NCI-H526 (cell line): ENCODE measurements around the gene TADA2A.
A peak's percentile ranks its signal among the peaks of the same experiment; 100 is the strongest.
"Not testable (repeated sequence)": the region's sequence is repeated elsewhere in the genome, so short reads cannot be mapped to it uniquely, and the experiment has no call there.

Experiments used
- DNase-seq, 2 experiments: peaks; one replicate each; lab custom pipeline; 2025; lab: John Stamatoyannopoulos, UW

TADA2A gene

DNA sequence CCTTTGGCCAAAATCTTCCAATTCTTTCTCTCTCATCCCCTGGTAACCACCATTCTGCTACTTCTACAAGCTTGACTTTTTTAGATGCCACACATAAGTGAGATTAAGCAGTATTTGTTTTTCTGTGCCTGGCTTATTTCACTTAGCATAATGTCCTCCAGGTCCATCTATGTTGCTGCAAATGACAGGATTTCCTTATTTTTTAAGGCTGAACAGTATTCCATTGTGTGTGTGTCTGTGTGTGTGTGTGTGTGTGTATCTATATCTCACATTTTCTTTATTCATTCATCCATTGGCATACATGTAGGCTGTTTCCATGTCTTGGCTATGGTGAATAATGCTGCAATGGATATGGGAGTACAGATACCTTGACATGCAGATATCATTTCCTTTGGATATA, 6.2 kb upstream of the TADA2A start:
- peak; percentile 3 to 26 for DNase-seq

DNA sequence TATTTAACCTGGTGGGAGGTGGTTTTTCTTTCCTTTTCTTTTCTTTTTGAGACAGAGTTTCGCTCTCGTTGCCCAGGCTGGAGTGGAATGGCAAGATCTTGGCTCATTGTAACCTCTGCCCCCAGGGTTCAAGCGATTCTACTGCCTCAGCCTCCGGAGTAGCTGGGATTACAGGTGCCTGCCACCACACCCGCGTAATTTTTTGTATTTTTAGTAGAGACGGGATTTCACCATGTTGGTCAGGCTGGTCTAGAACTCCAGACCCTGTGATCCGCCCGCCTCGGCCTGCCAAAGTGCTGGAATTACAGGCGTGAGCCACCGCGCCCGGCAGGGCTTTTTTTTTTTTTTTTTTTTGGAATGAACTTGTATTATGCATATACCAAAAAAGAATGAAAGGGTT, 1.2 kb upstream of the TADA2A start:
- not testable (repeated sequence) for DNase-seq

DNA sequence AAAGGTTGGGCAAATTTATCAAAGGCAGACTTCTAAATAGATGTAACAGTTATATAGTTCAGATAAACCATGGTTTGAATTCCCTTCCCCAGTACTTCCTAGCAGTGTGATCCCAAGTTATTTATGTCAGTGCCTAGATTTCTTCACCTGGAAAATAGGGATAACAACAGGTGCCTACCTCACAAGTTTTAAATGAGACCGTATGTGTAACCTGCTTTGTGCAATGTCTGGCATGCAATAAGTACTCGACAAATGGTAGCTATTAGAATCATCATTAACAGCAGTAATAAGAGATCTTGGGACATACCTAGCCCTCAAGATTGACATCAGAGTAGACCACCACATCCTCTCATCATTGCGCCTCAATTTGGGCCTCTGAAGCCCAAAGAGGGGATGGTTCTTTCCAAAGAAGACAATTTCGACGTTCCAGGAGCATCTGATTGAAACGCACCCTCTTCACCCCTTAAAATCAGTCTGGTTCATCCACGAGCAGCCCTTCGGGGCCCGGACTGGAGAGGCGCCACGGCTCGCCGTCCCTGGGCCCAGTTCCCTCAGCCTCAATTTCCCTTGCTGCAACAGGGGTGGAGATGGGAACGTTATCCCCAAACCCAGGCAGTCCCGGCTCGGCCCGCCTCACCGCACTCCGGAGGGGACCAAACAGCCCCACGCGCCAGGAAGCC, 591 bp upstream of the TADA2A start:
- peak in 1 of 2 experiments; percentile 22 for DNase-seq

DNA sequence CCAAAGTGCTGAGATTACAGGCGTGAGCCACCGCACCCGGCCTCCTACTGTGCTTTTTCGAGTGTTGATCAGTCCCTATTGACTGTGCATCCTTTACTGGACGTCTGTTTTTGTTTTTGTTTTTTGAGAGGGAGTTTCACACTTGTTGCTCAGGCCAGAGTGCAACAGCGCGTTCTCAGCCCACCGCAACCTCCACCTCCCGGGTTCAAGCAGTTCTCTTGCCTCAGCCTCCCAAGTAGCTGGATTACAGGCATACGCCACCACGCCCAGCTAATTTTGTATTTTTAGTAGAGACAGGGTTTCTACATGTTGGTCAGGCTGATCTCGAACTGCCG, 1.4 kb downstream of the TADA2A start:
- not testable (repeated sequence) for DNase-seq

DNA sequence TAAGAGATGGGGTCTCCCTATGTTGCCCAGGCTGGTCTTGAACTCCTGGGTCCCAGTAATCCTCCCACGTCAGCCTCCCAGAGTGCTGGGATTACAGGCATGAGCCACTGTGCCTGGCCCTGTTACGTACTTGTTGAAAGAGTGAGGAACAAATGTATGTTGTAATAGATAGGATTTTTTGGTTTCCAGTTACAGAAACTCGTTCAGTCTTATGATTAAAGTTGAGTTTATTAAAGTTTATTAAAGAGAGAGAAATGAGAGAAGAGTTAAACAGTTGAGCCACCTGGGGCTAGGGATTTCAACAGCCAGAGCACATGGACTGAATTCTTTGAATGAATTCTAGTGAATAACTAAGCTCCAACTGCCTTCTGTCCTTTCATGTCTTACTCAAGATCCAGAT, 3.7 kb downstream of the TADA2A start:
- DNase-seq, result no peak

DNA sequence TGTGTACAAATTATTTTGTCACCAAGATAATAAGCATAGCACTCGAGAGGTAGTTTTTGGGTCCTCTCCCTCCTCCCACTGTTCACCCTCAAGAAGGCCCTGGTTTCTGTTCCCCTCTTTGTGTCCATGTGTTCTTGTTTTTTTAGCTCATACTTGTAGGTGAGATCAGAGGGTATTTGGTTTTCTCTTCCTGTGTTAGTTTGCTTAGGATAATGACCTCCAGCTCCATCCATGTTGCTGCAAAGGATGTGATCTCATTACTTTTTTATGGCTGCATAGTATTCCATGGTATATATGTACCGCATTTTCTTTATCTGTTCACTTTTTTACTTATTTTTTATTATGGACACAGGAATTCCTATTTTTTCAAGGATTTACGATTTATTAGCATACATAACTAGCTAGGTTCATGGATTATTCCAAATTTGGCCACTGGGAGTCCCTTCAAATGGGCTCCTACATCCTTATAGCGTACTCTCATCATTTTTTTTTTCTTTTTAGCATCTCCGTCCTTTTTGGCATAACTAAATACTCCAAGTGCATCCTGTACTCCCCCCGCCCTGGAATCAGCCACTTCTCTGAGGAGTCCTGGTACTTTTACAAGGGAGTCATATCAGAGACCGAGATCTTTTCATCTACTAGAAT, 7.3 kb downstream of the TADA2A start:
- no peak for DNase-seq

DNA sequence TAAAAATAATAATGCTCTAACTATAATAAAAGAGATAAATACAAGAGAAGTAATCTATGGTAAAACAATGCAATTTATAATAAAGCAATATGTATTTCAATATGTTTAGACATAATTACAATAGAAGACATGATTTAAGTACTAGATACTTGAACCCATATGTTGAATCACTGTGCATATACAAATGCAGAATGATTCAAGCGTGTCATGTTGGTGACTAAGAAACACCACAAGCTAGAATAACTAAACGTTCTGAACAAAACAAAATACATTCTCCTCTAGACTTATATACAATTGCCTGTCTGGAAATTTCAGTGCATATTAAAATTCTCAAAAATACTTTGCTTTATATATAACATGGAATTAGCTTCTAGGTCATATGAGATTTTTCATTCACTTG, 11.2 kb downstream of the TADA2A start:
- no peak for DNase-seq

DNA sequence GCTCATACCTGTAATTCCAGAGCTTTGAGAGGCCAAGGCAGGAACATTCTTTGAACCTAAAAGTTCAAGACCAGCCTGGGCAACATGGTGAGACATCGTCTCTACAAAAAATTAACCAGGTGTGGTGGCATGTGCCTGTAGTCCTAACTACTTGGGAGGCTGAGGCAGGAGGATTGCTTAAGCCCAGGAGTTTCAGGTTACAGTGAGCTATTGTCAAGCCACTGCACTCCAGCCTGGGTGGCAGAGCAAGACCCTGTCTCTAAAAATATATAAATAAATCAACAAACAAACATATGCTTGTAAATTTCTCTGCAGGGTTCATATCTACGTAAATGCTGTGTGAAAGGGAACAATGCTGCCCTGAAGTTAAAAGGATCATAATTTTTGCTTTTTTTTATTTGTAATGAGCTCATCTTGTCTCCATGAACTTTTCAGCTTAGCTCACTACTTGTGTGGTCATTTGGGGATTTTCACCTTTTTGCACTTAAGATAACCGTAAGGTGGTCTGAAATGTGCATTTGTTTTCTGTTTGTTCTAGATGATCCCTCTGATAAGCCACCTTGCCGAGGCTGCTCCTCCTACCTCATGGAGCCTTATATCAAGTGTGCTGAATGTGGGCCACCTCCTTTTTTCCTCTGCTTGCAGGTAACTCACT, 16.4 kb downstream of the TADA2A start:
- DNase-seq, result no peak

DNA sequence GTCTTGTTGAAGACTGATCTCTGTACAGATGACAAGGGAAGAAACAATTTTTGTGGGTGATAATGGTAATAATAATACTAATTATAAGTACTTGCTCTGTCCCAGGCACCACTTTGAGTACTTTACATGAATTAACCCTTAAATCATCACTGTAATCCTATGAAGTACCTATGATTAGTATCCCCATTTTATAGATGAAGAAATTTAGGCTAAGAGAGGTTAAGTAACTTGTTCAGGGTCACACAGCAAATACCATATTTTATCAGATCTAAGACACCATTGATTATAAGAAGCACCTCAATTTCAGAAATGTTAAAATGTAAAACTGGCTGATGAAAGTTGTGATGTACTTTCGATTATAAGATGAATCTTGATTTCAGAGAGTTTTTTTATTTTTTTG, 18.6 kb downstream of the TADA2A start:
- no peak for DNase-seq

DNA sequence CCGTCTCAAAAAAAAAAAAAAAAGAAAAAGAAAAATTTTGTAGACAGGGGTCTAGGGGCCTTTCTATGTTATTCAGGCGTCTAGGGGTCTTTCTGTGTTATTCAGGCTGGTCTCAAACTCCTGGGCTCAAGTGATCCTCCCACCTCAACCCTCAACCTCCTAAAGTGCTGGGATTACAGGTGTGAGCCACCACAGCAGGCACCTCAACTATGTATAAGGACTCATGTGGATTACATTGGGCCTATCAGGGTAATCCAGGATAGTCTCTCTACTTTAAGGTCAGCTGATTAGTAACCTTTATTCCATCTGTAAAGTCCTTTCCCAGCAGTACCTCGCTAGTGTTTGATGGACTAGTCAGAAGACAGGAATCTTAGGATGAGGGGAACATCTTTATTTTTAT, 22.4 kb downstream of the TADA2A start:
- DNase-seq, result no peak

DNA sequence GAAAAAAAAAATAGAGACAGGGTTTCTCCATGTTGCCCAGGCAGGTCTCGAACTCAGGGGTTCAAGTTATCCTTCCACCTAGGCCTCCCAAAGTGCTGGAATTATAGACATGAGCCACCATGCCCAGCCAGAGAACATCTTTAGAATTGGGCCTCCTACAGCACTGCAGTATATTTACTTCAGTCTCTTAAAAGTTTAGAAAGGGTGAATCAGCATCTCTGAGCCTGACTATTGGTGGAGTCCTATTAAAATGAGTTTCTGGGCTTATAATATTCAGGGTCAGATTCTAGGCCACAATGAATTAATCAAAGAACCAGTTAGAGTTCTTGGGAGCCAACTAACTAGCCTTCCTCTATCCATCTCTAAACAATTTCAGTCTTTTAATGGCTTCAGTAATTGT, 22.8 kb downstream of the TADA2A start:
- DNase-seq, result no peak

DNA sequence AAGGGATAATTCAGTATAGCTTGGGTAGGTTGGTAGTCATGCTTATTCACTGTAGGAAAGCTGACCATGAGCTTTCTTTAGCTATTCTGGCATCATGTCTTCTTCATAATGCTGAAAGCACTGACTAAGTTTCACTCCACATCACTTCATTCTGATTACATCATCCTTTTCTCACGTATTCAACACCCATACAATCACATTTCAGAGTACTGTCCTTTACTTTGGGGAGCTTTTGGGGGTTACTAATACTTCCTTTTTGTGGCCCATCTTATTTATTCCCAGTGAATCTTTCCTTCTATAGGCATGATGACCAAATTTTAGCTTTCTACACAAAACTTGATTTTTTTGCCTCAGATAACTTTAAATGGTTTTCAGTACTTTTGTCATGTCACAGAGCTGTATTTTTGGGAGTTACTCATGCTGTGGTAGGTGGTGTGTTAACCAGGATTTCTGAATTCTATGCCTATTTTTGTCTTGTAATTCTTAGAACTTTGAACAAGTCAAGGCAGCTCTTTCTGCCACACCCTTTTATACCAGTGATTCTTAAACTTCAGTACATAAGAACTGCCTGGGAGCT, 23.5 kb downstream of the TADA2A start:
- no peak for DNase-seq

DNA sequence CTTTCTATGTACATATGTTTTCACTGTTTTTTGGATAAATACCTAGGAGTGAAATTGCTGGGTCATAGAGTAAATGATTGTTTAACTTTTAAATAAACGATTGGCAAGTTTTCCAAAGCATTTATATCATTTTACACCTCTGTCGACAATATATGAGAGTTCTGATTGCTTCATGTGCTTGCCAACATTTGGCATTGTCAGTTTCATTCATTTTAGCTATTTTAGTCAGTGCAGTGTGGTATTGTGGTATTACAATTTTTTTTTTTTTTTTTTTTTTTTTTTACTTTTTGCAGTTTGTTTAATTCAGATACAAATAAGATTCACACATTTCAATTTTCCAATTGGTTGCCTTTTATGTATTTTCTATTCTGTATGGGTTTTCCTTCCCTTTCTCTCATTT, 26.0 kb downstream of the TADA2A start:
- no peak for DNase-seq

DNA sequence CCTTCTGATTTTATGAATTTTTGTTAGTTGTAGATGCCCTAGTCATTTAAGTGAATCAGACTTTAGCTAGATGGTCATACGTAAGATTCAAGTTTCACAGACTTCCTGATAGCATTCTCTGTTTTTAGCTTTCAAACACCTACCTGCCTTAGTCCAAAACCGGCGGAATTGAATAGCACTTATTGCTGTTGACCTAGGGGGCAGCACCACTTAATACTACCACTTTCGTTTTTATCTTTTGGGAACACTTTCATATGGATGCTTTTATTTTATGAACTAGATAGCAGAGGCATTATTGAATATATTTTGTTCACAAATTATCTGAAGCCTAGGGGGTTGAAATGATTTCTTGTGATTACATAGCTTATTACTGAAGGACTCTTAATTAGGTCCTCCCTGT, 31.5 kb downstream of the TADA2A start:
- DNase-seq, result no peak

DNA sequence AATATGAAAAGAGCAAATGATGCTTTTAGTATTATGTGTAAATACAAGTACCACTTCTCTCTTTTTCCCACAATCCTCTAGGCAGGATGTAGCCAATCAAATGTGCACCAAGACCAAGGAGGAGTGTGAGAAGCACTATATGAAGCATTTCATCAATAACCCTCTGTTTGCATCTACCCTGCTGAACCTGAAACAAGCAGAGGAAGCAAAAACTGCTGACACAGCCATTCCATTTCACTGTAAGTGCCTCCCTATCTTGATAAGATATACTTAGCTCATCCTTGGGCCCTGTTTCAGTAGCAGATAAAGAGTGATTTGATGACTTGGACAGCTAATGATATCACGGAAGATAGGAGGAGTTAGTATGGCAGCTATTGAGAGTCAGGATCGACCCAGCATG, 33.7 kb downstream of the TADA2A start:
- no peak for DNase-seq

DNA sequence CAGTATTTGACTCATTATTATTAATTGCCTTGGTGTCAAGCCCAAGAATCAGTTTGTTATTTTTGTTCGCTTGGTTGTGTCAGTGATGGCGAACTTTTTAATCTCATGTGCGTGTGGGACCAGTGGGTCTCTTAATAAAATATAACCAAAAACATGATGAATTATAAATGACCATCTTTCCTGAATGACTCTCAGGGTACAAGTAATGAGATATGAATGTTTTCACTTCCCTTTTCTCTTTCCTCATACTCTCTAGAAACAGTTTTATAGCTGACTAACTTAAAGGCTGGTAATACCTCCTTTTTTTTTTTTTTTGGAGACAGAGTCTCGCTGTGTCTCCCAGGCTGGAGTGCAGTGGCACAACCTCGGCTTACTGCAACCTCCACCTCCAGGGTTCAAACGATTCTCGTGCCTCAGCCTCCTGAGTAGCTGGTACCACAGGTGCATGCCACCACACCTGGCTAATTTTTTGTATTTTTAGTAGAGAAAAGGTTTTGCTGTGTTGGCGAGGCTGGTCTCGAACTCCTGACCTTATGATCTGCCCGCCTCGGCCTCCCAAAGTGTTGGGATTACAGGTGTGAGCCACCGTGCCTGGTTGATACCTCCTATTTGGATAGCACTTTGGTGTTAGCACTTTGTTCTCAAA, 34.8 kb downstream of the TADA2A start:
- DNase-seq, result not testable (repeated sequence)

DNA sequence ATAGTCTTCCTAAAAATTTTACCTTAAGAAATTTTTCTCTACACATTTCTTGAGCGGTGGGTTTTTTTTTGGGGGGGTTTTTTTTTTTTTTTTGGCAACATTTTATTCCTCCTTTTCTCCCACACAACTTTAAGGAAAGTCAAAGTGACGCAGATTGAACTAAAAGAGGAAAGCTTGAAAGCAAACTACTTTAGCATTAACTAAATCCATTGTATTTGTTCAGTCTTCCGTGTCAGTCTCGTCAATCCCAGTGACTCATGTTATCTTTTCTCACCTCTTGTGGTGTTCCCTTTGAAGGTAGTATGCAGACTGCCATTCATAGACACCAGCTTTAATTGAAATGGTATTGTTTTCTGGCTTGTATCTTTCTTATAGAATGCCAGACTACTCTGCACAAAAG, 39.3 kb downstream of the TADA2A start:
- DNase-seq, result peak; percentile 8 to 27

DNA sequence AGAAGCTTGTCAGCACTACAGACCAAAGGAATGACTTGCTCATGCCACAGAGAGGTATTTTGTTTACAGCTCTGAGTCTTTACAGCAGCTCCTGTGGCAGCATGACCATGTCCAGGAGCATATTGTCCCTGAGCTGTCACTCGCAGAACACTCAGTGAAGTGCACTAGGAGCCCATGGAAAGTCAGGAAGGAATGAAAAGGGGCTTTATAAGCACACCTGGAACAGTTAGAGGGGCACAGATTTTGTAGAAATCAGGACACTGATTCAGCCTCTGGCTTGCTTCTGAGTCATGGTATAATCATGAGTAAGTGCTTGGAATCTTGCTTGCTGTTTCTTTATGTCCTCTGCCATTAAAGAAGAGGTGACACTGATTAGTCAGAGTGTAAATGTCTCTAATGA, 41.0 kb downstream of the TADA2A start:
- no peak for DNase-seq

DNA sequence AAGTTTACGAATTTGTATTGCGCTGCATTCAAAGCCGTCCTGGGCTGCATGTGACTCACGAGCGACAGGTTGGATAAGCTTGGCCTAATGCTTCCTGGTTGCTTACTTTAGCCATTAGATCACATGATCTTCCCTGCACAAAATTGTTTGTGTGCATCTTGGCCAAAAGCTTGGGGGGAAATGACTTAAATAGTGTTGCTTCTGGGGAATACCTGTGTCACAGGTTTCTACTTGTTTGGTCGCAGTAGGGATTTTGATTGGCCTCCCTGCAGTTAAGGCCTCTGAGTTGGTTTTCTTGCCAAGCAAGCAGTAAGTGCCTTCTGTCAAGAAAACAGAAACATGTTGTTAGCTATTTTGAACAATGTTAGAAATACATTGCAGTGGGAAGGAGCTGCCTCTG, 43.4 kb downstream of the TADA2A start:
- DNase-seq, result no peak

DNA sequence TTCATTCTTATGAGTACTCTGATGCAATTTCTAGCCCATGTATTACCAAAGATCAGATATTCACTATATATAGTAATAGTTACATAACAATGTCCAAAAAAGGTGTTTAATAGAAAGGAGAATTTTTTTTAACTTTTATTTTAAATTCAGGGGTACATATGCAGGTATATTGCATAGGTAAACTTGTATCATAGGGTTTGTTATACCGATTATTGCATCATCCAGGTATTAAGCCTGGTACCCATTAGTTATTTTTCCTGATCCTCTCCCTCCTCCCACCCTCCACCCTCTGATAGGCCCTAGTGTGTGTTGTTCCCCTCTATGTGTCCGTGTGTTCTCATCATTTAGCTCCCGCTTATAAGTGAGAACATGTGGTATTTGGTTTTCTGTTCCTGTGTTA, 51.1 kb downstream of the TADA2A start:
- not testable (repeated sequence) for DNase-seq

DNA sequence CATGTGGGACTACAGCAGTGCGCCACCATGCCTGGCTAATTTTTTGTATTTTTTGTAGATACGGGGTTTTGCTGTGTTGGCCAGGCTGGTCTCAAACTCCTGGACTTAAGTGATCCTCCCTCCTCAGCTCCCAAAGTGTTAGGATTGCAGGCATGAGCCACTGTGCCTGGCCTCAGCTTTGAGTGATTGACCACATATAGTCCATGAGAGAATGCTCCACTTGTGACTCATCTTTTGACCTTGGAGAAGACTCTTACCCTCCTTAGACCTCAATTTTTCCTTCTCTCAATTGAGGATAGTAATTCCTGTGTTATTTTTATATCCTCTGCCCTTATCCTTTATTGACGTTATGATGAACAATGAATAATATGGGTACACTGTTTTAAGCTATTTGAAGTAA, 52.1 kb downstream of the TADA2A start:
- no peak for DNase-seq

DNA sequence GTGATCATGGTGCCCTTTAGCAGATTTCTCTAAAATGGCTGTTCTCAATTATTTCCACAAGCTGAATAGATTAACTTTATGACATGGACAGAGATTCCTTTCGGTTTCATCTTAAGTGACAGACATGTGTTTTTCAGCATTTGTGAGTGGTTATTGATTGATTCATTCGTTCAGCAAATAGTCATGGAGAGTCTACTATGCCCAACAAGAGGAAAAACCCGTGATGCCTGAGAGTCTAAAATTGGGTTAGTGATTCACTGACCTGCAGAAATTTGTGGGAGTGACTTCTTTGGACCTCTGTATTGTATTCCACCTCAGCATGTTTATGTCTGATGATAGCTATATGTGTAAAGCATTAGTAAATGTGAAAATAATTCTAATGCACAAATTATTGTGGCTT, 55.0 kb downstream of the TADA2A start:
- DNase-seq, result no peak

DNA sequence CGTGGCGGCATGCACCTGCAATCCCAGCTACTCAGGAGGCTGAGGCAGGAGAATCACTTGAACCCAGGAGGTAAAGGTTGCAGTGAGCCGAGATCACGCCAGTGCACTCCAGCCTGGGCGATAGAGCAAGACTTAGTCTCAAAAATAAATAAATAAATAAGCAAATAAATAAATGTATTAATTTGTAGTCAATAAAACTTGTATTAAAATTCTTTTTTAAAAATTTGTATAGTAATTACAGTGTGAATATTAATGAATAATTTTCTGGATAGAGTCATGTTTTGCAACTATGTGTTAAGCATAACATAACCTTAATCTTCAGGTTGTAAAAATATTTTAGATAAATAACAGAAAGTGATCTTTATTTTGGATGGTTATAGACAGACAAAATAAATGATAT, 55.8 kb downstream of the TADA2A start:
- DNase-seq, result no peak
